Spinal cord (tissue), 10 donors: ENCODE measurements around the gene WIF1. TPM values are rescaled to one million over a fixed set of nuclear protein-coding genes. Genes with fewer than 3 reads are reported as not detected.

Experiments
- DNase-seq, 6 donors: peaks; one replicate each; pipeline versions ENCODE4 v3.0.0 to v3.0.0-alpha.2; 2013 to 2015; ENCODE audit warnings: low spot score in 6 of 6, low read depth in 4 of 6
- H3K27ac ChIP-seq: one replicate; pipeline ENCODE4 v1.5.1; 2013; ENCODE audit warnings: low read depth, low read length, control low read depth
- H3K27me3 ChIP-seq: one replicate; pipeline ENCODE4 v1.6.1; 2013; ENCODE audit warnings: low read length; ENCODE audit not compliant: control insufficient read depth, insufficient read depth
- H3K36me3 ChIP-seq: one replicate; pipeline ENCODE4 v1.6.1; 2013; ENCODE audit warnings: low read length; ENCODE audit not compliant: control insufficient read depth, insufficient read depth
- H3K4me1 ChIP-seq: one replicate; pipeline ENCODE4 v1.6.1; 2013; ENCODE audit warnings: low read length; ENCODE audit not compliant: control insufficient read depth, insufficient read depth
- H3K4me3 ChIP-seq: one replicate; pipeline ENCODE4 v1.5.1; 2013; ENCODE audit warnings: low read depth, low read length, control low read depth
- H3K9me3 ChIP-seq: one replicate; pipeline ENCODE4 v1.6.1; 2013; ENCODE audit warnings: low read length; ENCODE audit not compliant: control insufficient read depth, insufficient read depth
- WGBS: methylation state at CpG from one replicate; pipeline ENCODE4 v1.1.5; 2013; ENCODE audit warnings: missing lambda C conversion rate; ENCODE audit not compliant: insufficient coverage; 5-methylcytosine and 5-hydroxymethylcytosine counted together
- polyA plus RNA-seq, 2 donors: library from polyadenylated mRNA; unstranded; fragments of 120-200 nt; gene quantifications; one replicate each; pipeline ENCODE4 v1.2.1, GENCODE V29; 2013; ENCODE audit not compliant: insufficient read length in 2 of 2
- total RNA-seq, 2 donors: library from RNA; depleted of rRNA in 1 of 2; stranded (reverse); fragments of 120-200 nt in 1 of 2; fragments of >200 nt in 1 of 2; gene quantifications; one replicate each; pipeline versions ENCODE4 v1.2.3 to v1.2.4, GENCODE V29; 2013 to 2014
- donor health status: healthy.

WIF1 gene
- total and polyA plus RNA-seq, 4 donors: 3.5 to 23.9 (median 5.9) TPM

DNA sequence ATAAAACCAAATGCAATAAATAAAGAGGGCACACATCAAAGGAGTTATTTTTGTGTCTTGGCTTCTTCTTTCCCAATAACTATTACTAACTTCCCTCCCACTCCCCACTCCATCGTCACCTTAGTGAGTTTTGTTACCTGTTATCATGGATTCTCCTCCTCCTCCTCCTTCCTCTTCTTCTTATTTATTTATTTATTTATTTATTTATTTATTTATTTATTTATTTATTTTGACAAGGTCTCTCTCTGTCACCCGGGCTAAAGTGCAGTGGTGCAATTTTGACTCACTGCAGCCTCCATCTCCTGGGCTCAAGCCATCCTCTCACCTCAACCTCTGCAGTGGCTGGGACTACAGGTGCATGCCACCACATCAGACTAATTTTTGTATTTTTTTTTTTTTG, 26.4 kb downstream of the WIF1 start:
- DNase-seq: no peak
- no peak overlapping the region for H3K4me3 ChIP-seq
- no peaks in the 10 kb centered on the region for H3K36me3 ChIP-seq
- no peak overlapping the region for H3K27ac ChIP-seq
- peaks cover 3% of the 10 kb centered on the region for H3K27me3 ChIP-seq
- no peaks in the 10 kb centered on the region for H3K4me1 ChIP-seq
- no CpG with 5 or more reads among the region's 2 CpGs for WGBS
- H3K9me3 ChIP-seq: no peaks in the 10 kb centered on the region

GRCh38 chr12:65093606-65094005, 27.5 kb downstream of the WIF1 start:
- WGBS: no CpG with 5 or more reads among the region's 5 CpGs
- H3K4me1 ChIP-seq: no peaks in the 10 kb centered on the region
- H3K36me3 ChIP-seq: no peaks in the 10 kb centered on the region
- no peak overlapping the region for H3K27ac ChIP-seq
- H3K9me3 ChIP-seq: no peaks in the 10 kb centered on the region
- H3K27me3 ChIP-seq: no peaks in the 10 kb centered on the region
- no peak overlapping the region for H3K4me3 ChIP-seq
- no peak for DNase-seq

GRCh38 chr12:65090461-65090860, 30.6 kb downstream of the WIF1 start:
- Histone ChIP-seq H3K36me3 (no peaks in the 10 kb centered on the region), H3K9me3 (no peaks in the 10 kb centered on the region), H3K4me3 (no peak overlapping the region), H3K4me1 (no peaks in the 10 kb centered on the region), H3K27me3 (peaks cover 1% of the 10 kb centered on the region), H3K27ac (no peak overlapping the region)
- WGBS: 80% methylated on average over 2 of the region's 2 CpGs
- DNase-seq: no peak

DNA sequence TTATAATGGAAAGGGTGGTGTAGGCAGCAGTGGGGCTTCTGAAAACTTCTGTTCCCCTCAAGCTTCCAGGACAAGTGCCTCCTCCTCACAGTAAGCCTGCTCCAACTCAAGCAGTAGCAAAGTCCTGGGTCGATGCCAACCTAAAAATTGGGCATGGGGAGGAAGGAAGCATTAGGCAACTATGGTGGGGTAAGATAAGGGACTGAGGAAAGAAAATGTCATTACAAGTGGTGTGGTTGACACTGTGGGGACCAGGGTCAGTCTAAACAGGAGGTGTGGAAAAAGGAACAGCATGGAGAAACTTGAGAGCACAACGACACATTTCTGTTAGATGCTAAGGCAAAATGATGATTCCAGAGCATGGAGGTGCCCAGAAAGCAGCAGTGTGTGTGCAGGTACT, 34.9 kb downstream of the WIF1 start:
- Histone ChIP-seq H3K36me3 (no peaks in the 10 kb centered on the region), H3K9me3 (no peaks in the 10 kb centered on the region), H3K4me1 (no peaks in the 10 kb centered on the region), H3K27me3 (peaks cover 2% of the 10 kb centered on the region), H3K27ac (no peak overlapping the region), H3K4me3 (no peak overlapping the region)
- peak in 1 of 6 donors; percentile 15 for DNase-seq
- 83% methylated on average over 2 of the region's 2 CpGs for WGBS

GRCh38 chr12:65084579-65084978, 36.5 kb downstream of the WIF1 start:
- no peak overlapping the region for H3K4me3 ChIP-seq
- no peak for DNase-seq
- no peaks in the 10 kb centered on the region for H3K36me3 ChIP-seq
- no peak overlapping the region for H3K27ac ChIP-seq
- H3K4me1 ChIP-seq: no peaks in the 10 kb centered on the region
- WGBS: 17% methylated on average over 2 of the region's 3 CpGs
- H3K9me3 ChIP-seq: no peaks in the 10 kb centered on the region
- peaks cover 2% of the 10 kb centered on the region for H3K27me3 ChIP-seq

DNA sequence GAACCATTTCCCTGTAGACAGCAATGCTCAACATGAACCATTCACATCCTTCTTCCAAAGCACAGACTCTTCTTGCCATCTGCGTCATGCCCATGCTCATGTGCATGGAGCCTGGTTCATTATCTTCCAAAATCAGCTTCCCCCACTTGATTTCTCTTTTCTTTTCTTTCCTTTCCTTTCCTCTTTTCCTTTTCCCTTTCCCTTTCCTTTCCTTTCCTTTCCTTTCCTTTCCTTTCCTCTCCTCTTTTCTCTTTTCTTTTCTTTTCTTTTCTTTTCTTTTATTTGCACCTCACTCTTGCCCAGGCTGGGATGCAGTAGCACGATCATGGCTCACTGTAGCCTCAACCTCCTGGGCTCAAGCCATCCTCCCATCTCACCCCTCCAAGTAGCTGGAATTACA, 37.5 kb downstream of the WIF1 start:
- Histone ChIP-seq H3K27me3 (peaks cover 2% of the 10 kb centered on the region), H3K4me1 (no peaks in the 10 kb centered on the region), H3K9me3 (no peaks in the 10 kb centered on the region), H3K36me3 (no peaks in the 10 kb centered on the region), H3K4me3 (no peak overlapping the region), H3K27ac (no peak overlapping the region)
- 80% methylated on average over 2 of the region's 2 CpGs for WGBS
- no peak for DNase-seq

DNA sequence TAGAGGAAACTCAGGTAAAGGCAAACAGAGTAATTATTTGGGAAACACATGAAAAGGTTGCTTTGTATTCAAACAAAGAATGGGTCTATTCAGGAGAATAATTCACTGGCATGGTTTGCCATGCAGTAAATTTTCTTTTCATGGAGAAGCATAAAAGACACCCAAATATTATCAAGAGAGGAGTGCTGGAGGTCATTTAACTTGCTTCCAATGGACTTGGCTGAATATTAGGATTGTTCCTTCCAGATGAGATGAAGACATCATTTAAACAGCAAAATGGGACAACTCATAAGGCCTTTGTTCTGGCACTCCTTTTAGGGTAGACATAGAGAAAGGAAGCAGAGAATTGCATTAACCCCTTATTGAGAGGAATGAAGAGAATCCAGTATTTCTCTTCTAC, 38.7 kb downstream of the WIF1 start:
- Histone ChIP-seq H3K4me3 (no peak overlapping the region), H3K27me3 (peaks cover 2% of the 10 kb centered on the region), H3K36me3 (no peaks in the 10 kb centered on the region), H3K4me1 (no peaks in the 10 kb centered on the region), H3K27ac (no peak overlapping the region), H3K9me3 (no peaks in the 10 kb centered on the region)
- DNase-seq: no peak

DNA sequence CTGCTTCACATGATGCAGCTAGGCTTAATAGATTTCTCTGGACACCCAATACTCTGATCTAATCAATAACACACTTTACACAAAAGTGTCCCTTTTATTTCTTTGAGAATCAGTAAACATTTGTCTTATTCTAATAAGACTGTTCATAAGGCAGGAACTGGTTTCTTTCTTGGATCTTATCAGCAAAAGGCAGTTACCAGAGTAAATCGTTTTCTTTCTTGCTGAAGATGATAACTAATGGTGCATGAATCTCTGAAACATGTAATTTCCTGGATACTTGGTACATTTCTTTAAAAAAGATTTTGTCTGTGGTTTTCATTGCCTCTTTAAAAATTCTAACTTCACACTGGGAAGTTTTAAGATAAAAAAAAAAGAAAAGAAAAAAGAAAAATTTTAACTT, 39.6 kb downstream of the WIF1 start:
- Histone ChIP-seq H3K4me3 (no peak overlapping the region), H3K27me3 (peaks cover 2% of the 10 kb centered on the region), H3K4me1 (no peaks in the 10 kb centered on the region), H3K9me3 (no peaks in the 10 kb centered on the region), H3K27ac (no peak overlapping the region), H3K36me3 (no peaks in the 10 kb centered on the region)
- no CpG with 5 or more reads among the region's 1 CpG for WGBS
- no peak for DNase-seq

GRCh38 chr12:65074932-65075331, 46.2 kb downstream of the WIF1 start:
- DNase-seq: no peak
- Histone ChIP-seq H3K4me3 (no peak overlapping the region), H3K36me3 (no peaks in the 10 kb centered on the region), H3K27me3 (no peaks in the 10 kb centered on the region), H3K9me3 (no peaks in the 10 kb centered on the region), H3K4me1 (no peaks in the 10 kb centered on the region), H3K27ac (no peak overlapping the region)
- 54% methylated on average over 3 of the region's 6 CpGs for WGBS

DNA sequence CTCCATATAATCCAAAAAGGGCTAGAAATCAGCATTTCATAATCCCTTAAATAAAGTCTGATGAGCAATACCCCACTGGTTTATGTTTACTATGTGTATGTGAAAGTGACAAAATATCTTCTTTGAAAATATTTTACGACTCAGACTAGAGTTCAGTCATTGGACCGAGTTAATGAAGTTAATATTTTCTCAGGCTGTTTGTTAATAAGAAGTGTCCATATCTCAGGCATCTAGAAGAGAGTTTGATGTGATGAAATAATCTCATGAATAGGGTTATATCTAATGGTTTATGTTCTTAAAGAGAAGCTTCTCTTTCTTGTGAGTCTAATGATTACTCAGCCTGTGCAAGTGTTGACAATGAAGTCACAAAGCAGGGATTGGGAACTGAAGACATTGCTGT, 51.8 kb downstream of the WIF1 start:
- 100% methylated on average over 2 of the region's 2 CpGs for WGBS
- no peaks in the 10 kb centered on the region for H3K27me3 ChIP-seq

More for the DNA sequence above, 51.8 kb downstream of the WIF1 start:
- no peak overlapping the region for H3K27ac ChIP-seq
- no peak for DNase-seq
- no peak overlapping the region for H3K4me3 ChIP-seq
- H3K4me1 ChIP-seq: no peaks in the 10 kb centered on the region
- H3K36me3 ChIP-seq: no peaks in the 10 kb centered on the region
- no peaks in the 10 kb centered on the region for H3K9me3 ChIP-seq
